ENCODE data around the gene LYSMD2. TPM values are rescaled to one million over a fixed set of nuclear protein-coding genes. Genes with fewer than 3 reads are reported as not detected.

Gene LYSMD2
- total RNA-seq, 1 experiment from 2014 or later: 2.2 TPM

GRCh38 chr15:51706926-51707608 lies 30.4 kb downstream of the LYSMD2 start:
- Mint-ChIP-seq H3K27me3 (ENCODE audit: low read depth) (no peaks in the 10 kb centered on the region), H3K36me3 (peaks cover 6% of the 10 kb centered on the region), H3K27ac (no peak overlapping the region), H3K9me3 (no peaks in the 10 kb centered on the region), H3K4me1 (no peaks in the 10 kb centered on the region), H3K4me3 (no peak overlapping the region)
- ChIA-PET POLR2A (interaction anchor here (0.6 kb wide), 1 partner anchor 68 kb away, joined by 4 read pairs; no protein-coding TSS in a partner anchor), CTCF (interaction anchor here (1.4 kb wide), 1 partner anchor 70 kb away, joined by 4 read pairs; no protein-coding TSS in a partner anchor)
- no peak for TF ChIP-seq ZNF396 (CRISPR knock-in tag; IDR thresholded peaks at IDR 0.05; ENCODE audit: borderline replicate concordance)
- TF ChIP-seq KAT7 (CRISPR knock-in tag; IDR thresholded peaks at IDR 0.05; ENCODE audit: borderline replicate concordance): no peak
- TF ChIP-seq CREM (CRISPR knock-in tag; IDR thresholded peaks at IDR 0.05): no peak
- no peak for TF ChIP-seq RORB (CRISPR knock-in tag; IDR thresholded peaks at IDR 0.05)
- TF ChIP-seq ETV6 (CRISPR knock-in tag; IDR thresholded peaks at IDR 0.05): no peak
- no peak for TF ChIP-seq HMGXB4 (CRISPR knock-in tag; IDR thresholded peaks at IDR 0.05)
- no peak for TF ChIP-seq NR3C1 (CRISPR knock-in tag; conservative IDR thresholded peaks at IDR 0.05; ENCODE audit: low read depth)
- TF ChIP-seq ELF4 (CRISPR knock-in tag; IDR thresholded peaks at IDR 0.05; ENCODE audit: low read depth): no peak
- no peak for TF ChIP-seq GTF2I (CRISPR knock-in tag; conservative IDR thresholded peaks at IDR 0.05)
- TF ChIP-seq ZNF317 (CRISPR knock-in tag; IDR thresholded peaks at IDR 0.05; ENCODE audit: borderline replicate concordance, low read depth): no peak
- no peak for TF ChIP-seq ESRRA (CRISPR knock-in tag; IDR thresholded peaks at IDR 0.05; ENCODE audit: borderline replicate concordance)
- TF ChIP-seq TEAD4 (CRISPR knock-in tag; IDR thresholded peaks at IDR 0.05): no peak
- no peak for TF ChIP-seq ZNF219 (CRISPR knock-in tag; IDR thresholded peaks at IDR 0.05; ENCODE audit: borderline replicate concordance)
- TF ChIP-seq ATF1 (CRISPR knock-in tag; IDR thresholded peaks at IDR 0.05): no peak
- TF ChIP-seq ZNF671 (CRISPR knock-in tag; IDR thresholded peaks at IDR 0.05): no peak
- TF ChIP-seq, protein P1, sequence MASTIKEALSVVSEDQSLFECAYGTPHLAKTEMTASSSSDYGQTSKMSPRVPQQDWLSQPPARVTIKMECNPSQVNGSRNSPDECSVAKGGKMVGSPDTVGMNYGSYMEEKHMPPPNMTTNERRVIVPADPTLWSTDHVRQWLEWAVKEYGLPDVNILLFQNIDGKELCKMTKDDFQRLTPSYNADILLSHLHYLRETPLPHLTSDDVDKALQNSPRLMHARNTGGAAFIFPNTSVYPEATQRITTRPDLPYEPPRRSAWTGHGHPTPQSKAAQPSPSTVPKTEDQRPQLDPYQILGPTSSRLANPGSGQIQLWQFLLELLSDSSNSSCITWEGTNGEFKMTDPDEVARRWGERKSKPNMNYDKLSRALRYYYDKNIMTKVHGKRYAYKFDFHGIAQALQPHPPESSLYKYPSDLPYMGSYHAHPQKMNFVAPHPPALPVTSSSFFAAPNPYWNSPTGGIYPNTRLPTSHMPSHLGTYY (CRISPR knock-in tag; IDR thresholded peaks at IDR 0.05): no peak
- TF ChIP-seq, protein P2, sequence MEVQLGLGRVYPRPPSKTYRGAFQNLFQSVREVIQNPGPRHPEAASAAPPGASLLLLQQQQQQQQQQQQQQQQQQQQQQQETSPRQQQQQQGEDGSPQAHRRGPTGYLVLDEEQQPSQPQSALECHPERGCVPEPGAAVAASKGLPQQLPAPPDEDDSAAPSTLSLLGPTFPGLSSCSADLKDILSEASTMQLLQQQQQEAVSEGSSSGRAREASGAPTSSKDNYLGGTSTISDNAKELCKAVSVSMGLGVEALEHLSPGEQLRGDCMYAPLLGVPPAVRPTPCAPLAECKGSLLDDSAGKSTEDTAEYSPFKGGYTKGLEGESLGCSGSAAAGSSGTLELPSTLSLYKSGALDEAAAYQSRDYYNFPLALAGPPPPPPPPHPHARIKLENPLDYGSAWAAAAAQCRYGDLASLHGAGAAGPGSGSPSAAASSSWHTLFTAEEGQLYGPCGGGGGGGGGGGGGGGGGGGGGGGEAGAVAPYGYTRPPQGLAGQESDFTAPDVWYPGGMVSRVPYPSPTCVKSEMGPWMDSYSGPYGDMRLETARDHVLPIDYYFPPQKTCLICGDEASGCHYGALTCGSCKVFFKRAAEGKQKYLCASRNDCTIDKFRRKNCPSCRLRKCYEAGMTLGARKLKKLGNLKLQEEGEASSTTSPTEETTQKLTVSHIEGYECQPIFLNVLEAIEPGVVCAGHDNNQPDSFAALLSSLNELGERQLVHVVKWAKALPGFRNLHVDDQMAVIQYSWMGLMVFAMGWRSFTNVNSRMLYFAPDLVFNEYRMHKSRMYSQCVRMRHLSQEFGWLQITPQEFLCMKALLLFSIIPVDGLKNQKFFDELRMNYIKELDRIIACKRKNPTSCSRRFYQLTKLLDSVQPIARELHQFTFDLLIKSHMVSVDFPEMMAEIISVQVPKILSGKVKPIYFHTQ (CRISPR knock-in tag; IDR thresholded peaks at IDR 0.05): no peak
- no peak for TF ChIP-seq ZNF138 (CRISPR knock-in tag; conservative IDR thresholded peaks at IDR 0.05)
- no peak for TF ChIP-seq TP53 (CRISPR knock-in tag; IDR thresholded peaks at IDR 0.05)
- TF ChIP-seq HMGA2 (CRISPR knock-in tag; IDR thresholded peaks at IDR 0.05): no peak
- DNase-seq (ENCODE audit: low spot score) (no peak), ATAC-seq (no peak)

DNA sequence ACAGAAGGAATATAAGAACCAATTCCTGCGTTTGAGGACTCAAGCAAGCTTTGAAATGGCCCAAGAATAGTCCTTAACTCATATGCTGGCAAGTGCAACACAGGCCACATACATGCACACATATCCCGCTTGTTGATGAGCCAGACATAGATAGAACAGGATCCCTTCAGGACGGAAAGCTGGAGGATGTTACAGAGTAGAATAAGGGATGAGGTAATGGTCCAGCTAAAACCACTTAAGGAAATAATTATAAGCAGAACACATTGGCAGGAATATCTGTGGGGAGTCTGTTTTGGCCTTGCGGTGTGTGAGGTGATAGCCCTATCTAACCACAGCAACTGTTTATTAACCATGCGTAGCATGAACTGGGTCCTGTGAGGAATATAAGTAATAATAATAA lies 31.2 kb downstream of the LYSMD2 start:
- Mint-ChIP-seq H3K4me3 (no peak overlapping the region), H3K36me3 (peaks cover 6% of the 10 kb centered on the region), H3K9me3 (no peaks in the 10 kb centered on the region), H3K27me3 (ENCODE audit: low read depth) (no peaks in the 10 kb centered on the region), H3K4me1 (no peaks in the 10 kb centered on the region), H3K27ac (no peak overlapping the region)
- DNase-seq (ENCODE audit: low spot score) (no peak), ATAC-seq (no peak)
- POLR2A ChIA-PET: no interaction called here
- CTCF ChIA-PET: no interaction called here
- TF ChIP-seq ZNF121 (CRISPR knock-in tag; IDR thresholded peaks at IDR 0.05) (no peak), ATF6 (CRISPR knock-in tag; IDR thresholded peaks at IDR 0.05) (no peak), ETV6 (CRISPR knock-in tag; IDR thresholded peaks at IDR 0.05) (no peak), JUN (CRISPR knock-in tag; IDR thresholded peaks at IDR 0.05) (no peak), ZBTB21 (CRISPR knock-in tag; IDR thresholded peaks at IDR 0.05; ENCODE audit: borderline replicate concordance) (no peak), FOXP1 (CRISPR knock-in tag; IDR thresholded peaks at IDR 0.05; ENCODE audit: borderline replicate concordance) (no peak), ZNF396 (CRISPR knock-in tag; IDR thresholded peaks at IDR 0.05; ENCODE audit: borderline replicate concordance) (no peak), ZNF232 (CRISPR knock-in tag; IDR thresholded peaks at IDR 0.05) (no peak), USF1 (CRISPR knock-in tag; IDR thresholded peaks at IDR 0.05) (no peak), EMX1 (CRISPR knock-in tag; IDR thresholded peaks at IDR 0.05) (no peak), TCF7 (CRISPR knock-in tag; IDR thresholded peaks at IDR 0.05; ENCODE audit: low read depth) (no peak), ESRRA (CRISPR knock-in tag; IDR thresholded peaks at IDR 0.05; ENCODE audit: borderline replicate concordance) (no peak)

All from WTC11 (cell line).